ENCODE measurements around the gene MCC.

MCC gene

GRCh38 chr5:113447498-113448050 lies 40.7 kb downstream of the MCC start:
- H3K9me3 ChIP-seq (ENCODE audit: control insufficient read depth, low read length): peaks cover 10% of the 10 kb centered on the region
- H3K4me2 ChIP-seq (ENCODE audit: low read length, poor library complexity, severe bottlenecking): no peak overlapping the region
- H3K27ac ChIP-seq (ENCODE audit: low read length, poor library complexity, severe bottlenecking): no peak overlapping the region
- no peak for DNase-seq
- no peak overlapping the region for H3K18ac ChIP-seq (ENCODE audit: low read depth in 1 of 2, low read length in 2 of 2)
- no peaks in the 10 kb centered on the region for H3K36me3 ChIP-seq (ENCODE audit: control insufficient read depth in 1 of 2, insufficient read depth in 2 of 2, low read depth in 1 of 2, low read length in 2 of 2)
- WGBS: 77% methylated on average over 2 of the region's 4 CpGs
- H3K79me1 ChIP-seq (replicated peaks; ENCODE audit: low read length, poor library complexity, severe bottlenecking): peaks cover 1% of the 10 kb centered on the region
- no peak overlapping the region for H2AFZ ChIP-seq (ENCODE audit: low read depth, low read length)
- no peak overlapping the region for H3K9ac ChIP-seq (ENCODE audit: low read length)
- no peak overlapping the region for H3K14ac ChIP-seq (ENCODE audit: low read length in 2 of 2)
- no peak overlapping the region for H2BK120ac ChIP-seq (ENCODE audit: low read depth, low read length)
- no peak overlapping the region for H4K8ac ChIP-seq (ENCODE audit: low read length)
- no peak overlapping the region for H3K23ac ChIP-seq (ENCODE audit: low read length in 2 of 2)
- no peaks in the 10 kb centered on the region for H3K27me3 ChIP-seq (ENCODE audit: control insufficient read depth in 1 of 2, insufficient read depth in 1 of 2, low read length in 2 of 2)
- no peak overlapping the region for H2BK5ac ChIP-seq (ENCODE audit: low read depth, low read length, poor library complexity, severe bottlenecking)
- peaks cover 1% of the 10 kb centered on the region for H3K4me1 ChIP-seq (ENCODE audit: control insufficient read depth, insufficient read depth, low read depth, low read length)
- H3K4ac ChIP-seq (ENCODE audit: low read depth in 1 of 2, low read length in 2 of 2): no peak overlapping the region
- H3K4me3 ChIP-seq (ENCODE audit: insufficient read depth in 1 of 2, low read depth in 1 of 2, low read length in 2 of 2): no peak overlapping the region
- H2AK5ac ChIP-seq (ENCODE audit: low read length, severe bottlenecking): no peak overlapping the region
- H4K91ac ChIP-seq (ENCODE audit: low read length): no peak overlapping the region
- no peak overlapping the region for H2BK12ac ChIP-seq (ENCODE audit: low read length in 2 of 2)
- H2BK15ac ChIP-seq (ENCODE audit: low read depth, poor library complexity, severe bottlenecking): no peak overlapping the region

DNA sequence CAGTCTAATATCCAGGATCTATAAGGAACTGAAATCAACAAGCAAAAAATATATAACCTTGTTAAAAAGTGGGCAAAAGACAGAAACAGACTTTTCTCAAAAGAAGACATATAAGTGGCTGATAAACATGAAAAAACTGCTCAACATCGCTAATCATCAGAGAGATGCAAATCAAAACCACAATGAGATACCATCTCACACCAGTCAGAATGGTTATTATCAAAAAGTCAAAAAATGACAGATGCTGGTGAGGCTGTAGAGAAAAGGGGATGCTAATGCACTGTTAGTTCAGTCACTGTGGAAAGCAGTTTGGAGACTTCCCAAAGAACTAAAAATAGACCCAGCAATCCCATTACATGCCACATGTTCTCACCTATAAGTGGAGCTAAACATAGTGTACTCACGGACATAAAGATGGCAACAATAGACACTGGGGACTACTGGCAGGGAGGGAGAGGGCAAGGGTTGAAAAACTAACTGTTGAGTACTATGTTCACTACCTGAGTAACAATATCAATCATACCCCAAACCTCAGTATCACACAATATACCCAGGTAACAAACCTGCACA lies 41.8 kb downstream of the MCC start:
- Histone ChIP-seq H3K4me1 (ENCODE audit: control insufficient read depth, insufficient read depth, low read depth, low read length) (peaks cover 1% of the 10 kb centered on the region), H2BK120ac (ENCODE audit: low read depth, low read length) (no peak overlapping the region), H2BK12ac (ENCODE audit: low read length in 2 of 2) (no peak overlapping the region), H2AK5ac (ENCODE audit: low read length, severe bottlenecking) (no peak overlapping the region), H2BK5ac (ENCODE audit: low read depth, low read length, poor library complexity, severe bottlenecking) (no peak overlapping the region), H3K9ac (ENCODE audit: low read length) (no peak overlapping the region), H3K27me3 (ENCODE audit: control insufficient read depth in 1 of 2, insufficient read depth in 1 of 2, low read length in 2 of 2) (no peaks in the 10 kb centered on the region), H3K18ac (ENCODE audit: low read depth in 1 of 2, low read length in 2 of 2) (no peak overlapping the region), H3K79me1 (replicated peaks; ENCODE audit: low read length, poor library complexity, severe bottlenecking) (no peaks in the 10 kb centered on the region), H3K27ac (ENCODE audit: low read length, poor library complexity, severe bottlenecking) (no peak overlapping the region), H3K4ac (ENCODE audit: low read depth in 1 of 2, low read length in 2 of 2) (no peak overlapping the region), H3K9me3 (ENCODE audit: control insufficient read depth, low read length) (peaks cover 10% of the 10 kb centered on the region), H2AFZ (ENCODE audit: low read depth, low read length) (no peak overlapping the region), H3K4me2 (ENCODE audit: low read length, poor library complexity, severe bottlenecking) (no peak overlapping the region), H2BK15ac (ENCODE audit: low read depth, poor library complexity, severe bottlenecking) (no peak overlapping the region), H4K91ac (ENCODE audit: low read length) (no peak overlapping the region), H3K4me3 (ENCODE audit: insufficient read depth in 1 of 2, low read depth in 1 of 2, low read length in 2 of 2) (no peak overlapping the region), H3K36me3 (ENCODE audit: control insufficient read depth in 1 of 2, insufficient read depth in 2 of 2, low read depth in 1 of 2, low read length in 2 of 2) (no peaks in the 10 kb centered on the region), H3K14ac (ENCODE audit: low read length in 2 of 2) (no peak overlapping the region), H4K8ac (ENCODE audit: low read length) (no peak overlapping the region), H3K23ac (ENCODE audit: low read length in 2 of 2) (no peak overlapping the region)
- no CpG with 5 or more reads among the region's 2 CpGs for WGBS
- no peak for DNase-seq

DNA sequence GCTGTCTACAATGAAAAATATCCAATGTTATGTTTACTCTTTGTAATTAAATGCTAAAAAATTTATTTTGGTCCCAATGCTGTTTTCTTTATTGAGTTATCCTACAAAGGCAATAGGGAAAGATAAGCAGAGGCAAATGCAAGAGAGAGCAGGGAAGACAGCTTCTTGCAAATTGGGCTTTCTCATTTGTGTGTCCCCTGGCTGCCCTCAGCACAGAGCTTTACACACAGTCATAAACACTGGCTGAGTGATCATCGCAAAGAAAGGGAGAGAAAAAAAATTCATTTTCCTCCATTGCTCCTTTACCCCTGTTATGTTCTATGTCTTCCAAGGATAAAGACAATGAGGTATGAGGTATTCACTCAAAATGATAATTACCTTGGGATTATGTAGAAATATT lies 51.1 kb downstream of the MCC start:
- Histone ChIP-seq H3K4ac (ENCODE audit: low read depth in 1 of 2, low read length in 2 of 2) (no peak overlapping the region), H3K18ac (ENCODE audit: low read depth in 1 of 2, low read length in 2 of 2) (no peak overlapping the region), H3K4me1 (ENCODE audit: control insufficient read depth, insufficient read depth, low read depth, low read length) (no peaks in the 10 kb centered on the region), H2BK12ac (ENCODE audit: low read length in 2 of 2) (no peak overlapping the region), H3K23ac (ENCODE audit: low read length in 2 of 2) (no peak overlapping the region), H3K27ac (ENCODE audit: low read length, poor library complexity, severe bottlenecking) (no peak overlapping the region), H2AK5ac (ENCODE audit: low read length, severe bottlenecking) (no peak overlapping the region), H2AFZ (ENCODE audit: low read depth, low read length) (no peak overlapping the region), H3K4me2 (ENCODE audit: low read length, poor library complexity, severe bottlenecking) (no peak overlapping the region), H4K91ac (ENCODE audit: low read length) (no peak overlapping the region), H3K14ac (ENCODE audit: low read length in 2 of 2) (no peak overlapping the region), H3K36me3 (ENCODE audit: control insufficient read depth in 1 of 2, insufficient read depth in 2 of 2, low read depth in 1 of 2, low read length in 2 of 2) (peaks cover 0 to 3% of the 10 kb centered on the region in 2 experiments), H2BK15ac (ENCODE audit: low read depth, poor library complexity, severe bottlenecking) (no peak overlapping the region), H3K9me3 (ENCODE audit: control insufficient read depth, low read length) (no peaks in the 10 kb centered on the region), H2BK120ac (ENCODE audit: low read depth, low read length) (no peak overlapping the region), H4K8ac (ENCODE audit: low read length) (no peak overlapping the region), H3K79me1 (replicated peaks; ENCODE audit: low read length, poor library complexity, severe bottlenecking) (no peaks in the 10 kb centered on the region), H3K9ac (ENCODE audit: low read length) (no peak overlapping the region), H3K4me3 (ENCODE audit: insufficient read depth in 1 of 2, low read depth in 1 of 2, low read length in 2 of 2) (no peak overlapping the region), H2BK5ac (ENCODE audit: low read depth, low read length, poor library complexity, severe bottlenecking) (no peak overlapping the region), H3K27me3 (ENCODE audit: control insufficient read depth in 1 of 2, insufficient read depth in 1 of 2, low read length in 2 of 2) (no peaks in the 10 kb centered on the region)
- WGBS: 100% methylated on average over 1 of the region's 1 CpG
- DNase-seq: no peak

GRCh38 chr5:113435575-113435974 lies 52.7 kb downstream of the MCC start:
- H2BK5ac ChIP-seq (ENCODE audit: low read depth, low read length, poor library complexity, severe bottlenecking): no peak overlapping the region
- H3K4me3 ChIP-seq (ENCODE audit: insufficient read depth in 1 of 2, low read depth in 1 of 2, low read length in 2 of 2): no peak overlapping the region
- no peak overlapping the region for H3K14ac ChIP-seq (ENCODE audit: low read length in 2 of 2)
- H3K4me1 ChIP-seq (ENCODE audit: control insufficient read depth, insufficient read depth, low read depth, low read length): no peaks in the 10 kb centered on the region
- no peak overlapping the region for H2BK120ac ChIP-seq (ENCODE audit: low read depth, low read length)
- H3K9me3 ChIP-seq (ENCODE audit: control insufficient read depth, low read length): no peaks in the 10 kb centered on the region
- H3K9ac ChIP-seq (ENCODE audit: low read length): no peak overlapping the region
- H3K36me3 ChIP-seq (ENCODE audit: control insufficient read depth in 1 of 2, insufficient read depth in 2 of 2, low read depth in 1 of 2, low read length in 2 of 2): peaks cover 0 to 3% of the 10 kb centered on the region in 2 experiments
- H4K91ac ChIP-seq (ENCODE audit: low read length): no peak overlapping the region
- H3K27ac ChIP-seq (ENCODE audit: low read length, poor library complexity, severe bottlenecking): no peak overlapping the region
- H2BK15ac ChIP-seq (ENCODE audit: low read depth, poor library complexity, severe bottlenecking): no peak overlapping the region
- H3K23ac ChIP-seq (ENCODE audit: low read length in 2 of 2): no peak overlapping the region
- no peak overlapping the region for H3K4ac ChIP-seq (ENCODE audit: low read depth in 1 of 2, low read length in 2 of 2)
- no peak overlapping the region for H2AK5ac ChIP-seq (ENCODE audit: low read length, severe bottlenecking)
- 85% methylated on average over 4 of the region's 4 CpGs for WGBS
- H3K18ac ChIP-seq (ENCODE audit: low read depth in 1 of 2, low read length in 2 of 2): no peak overlapping the region
- H2BK12ac ChIP-seq (ENCODE audit: low read length in 2 of 2): no peak overlapping the region
- no peak overlapping the region for H3K4me2 ChIP-seq (ENCODE audit: low read length, poor library complexity, severe bottlenecking)
- H3K79me1 ChIP-seq (replicated peaks; ENCODE audit: low read length, poor library complexity, severe bottlenecking): no peaks in the 10 kb centered on the region
- no peaks in the 10 kb centered on the region for H3K27me3 ChIP-seq (ENCODE audit: control insufficient read depth in 1 of 2, insufficient read depth in 1 of 2, low read length in 2 of 2)
- H4K8ac ChIP-seq (ENCODE audit: low read length): no peak overlapping the region
- no peak for DNase-seq
- H2AFZ ChIP-seq (ENCODE audit: low read depth, low read length): no peak overlapping the region
